Esophagus (tissue), 2 donors: ENCODE measurements around the gene CNTNAP1. TPM values are rescaled to one million over a fixed set of nuclear protein-coding genes. Genes with fewer than 3 reads are reported as not detected.
A peak's percentile ranks its signal among the peaks of the same experiment; 100 is the strongest.

Experiments used
- H3K27ac ChIP-seq, 2 donors: one replicate each; pipeline ENCODE4 v1.5.1; 2013; ENCODE audit warnings: low read depth in 2 of 2, mild to moderate bottlenecking in 2 of 2, inconsistent platforms in 1 of 2, low read length in 1 of 2, moderate library complexity in 1 of 2
- H3K27me3 ChIP-seq, 2 donors: one replicate each; pipeline ENCODE4 v1.6.1; 2013; ENCODE audit warnings: low read length in 2 of 2, control low read depth in 1 of 2, mild to moderate bottlenecking in 1 of 2; ENCODE audit not compliant: insufficient read depth in 2 of 2, control insufficient read depth in 1 of 2
- H3K36me3 ChIP-seq, 2 donors: one replicate each; pipeline ENCODE4 v1.6.1; 2013; ENCODE audit warnings: low read length in 1 of 2; ENCODE audit not compliant: control insufficient read depth in 2 of 2, insufficient read depth in 2 of 2
- H3K4me1 ChIP-seq, 2 donors: one replicate each; pipeline ENCODE4 v1.6.1; 2013; ENCODE audit warnings: low read length in 1 of 2; ENCODE audit not compliant: control insufficient read depth in 2 of 2, insufficient read depth in 2 of 2
- H3K4me3 ChIP-seq, 2 donors: one replicate each; pipeline ENCODE4 v1.5.1; 2013; ENCODE audit warnings: low read length in 2 of 2, mild to moderate bottlenecking in 2 of 2, low read depth in 1 of 2, moderate library complexity in 1 of 2
- H3K9me3 ChIP-seq, 2 donors: one replicate each; pipeline ENCODE4 v1.6.1; 2013; ENCODE audit warnings: mild to moderate bottlenecking in 2 of 2, low read depth in 1 of 2, low read length in 1 of 2, moderate library complexity in 1 of 2; ENCODE audit not compliant: control insufficient read depth in 2 of 2, insufficient read depth in 1 of 2
- WGBS, 2 donors: extraction: QIAGEN DNeasy Blood & Tissue Kit; methylation state at CpG; one replicate each; pipeline ENCODE4 v1.1.7; 2013; 5-methylcytosine and 5-hydroxymethylcytosine counted together
- polyA plus RNA-seq, 2 donors: library from polyadenylated mRNA; stranded (reverse); fragments of 200-250 nt; gene quantifications; one replicate each; pipeline ENCODE4 v1.2.3, GENCODE V29; 2013
- donor health status: healthy with polysubstance abuse.
- donor health status: Bipolar disorder and iron deficiency.

Gene CNTNAP1
- polyA plus RNA-seq, 2 donors = 1.3 to 1.5 TPM

GRCh38 chr17:42669977-42670788 is 12.1 kb upstream of the CNTNAP1 start:
- Histone ChIP-seq H3K27ac (peak overlapping the region; percentile 61 to 71), H3K36me3 (peaks cover 4 to 50% of the 10 kb centered on the region in 2 donors), H3K27me3 (no peaks in the 10 kb centered on the region), H3K4me3 (peak overlapping the region in 1 of 2 donors; percentile 25), H3K4me1 (peaks cover 12 to 41% of the 10 kb centered on the region in 2 donors), H3K9me3 (peaks cover 0 to 2% of the 10 kb centered on the region in 2 donors)
- 32 to 40% methylated on average over 71 to 87 of the region's 87 CpGs for WGBS, 2 donors

DNA sequence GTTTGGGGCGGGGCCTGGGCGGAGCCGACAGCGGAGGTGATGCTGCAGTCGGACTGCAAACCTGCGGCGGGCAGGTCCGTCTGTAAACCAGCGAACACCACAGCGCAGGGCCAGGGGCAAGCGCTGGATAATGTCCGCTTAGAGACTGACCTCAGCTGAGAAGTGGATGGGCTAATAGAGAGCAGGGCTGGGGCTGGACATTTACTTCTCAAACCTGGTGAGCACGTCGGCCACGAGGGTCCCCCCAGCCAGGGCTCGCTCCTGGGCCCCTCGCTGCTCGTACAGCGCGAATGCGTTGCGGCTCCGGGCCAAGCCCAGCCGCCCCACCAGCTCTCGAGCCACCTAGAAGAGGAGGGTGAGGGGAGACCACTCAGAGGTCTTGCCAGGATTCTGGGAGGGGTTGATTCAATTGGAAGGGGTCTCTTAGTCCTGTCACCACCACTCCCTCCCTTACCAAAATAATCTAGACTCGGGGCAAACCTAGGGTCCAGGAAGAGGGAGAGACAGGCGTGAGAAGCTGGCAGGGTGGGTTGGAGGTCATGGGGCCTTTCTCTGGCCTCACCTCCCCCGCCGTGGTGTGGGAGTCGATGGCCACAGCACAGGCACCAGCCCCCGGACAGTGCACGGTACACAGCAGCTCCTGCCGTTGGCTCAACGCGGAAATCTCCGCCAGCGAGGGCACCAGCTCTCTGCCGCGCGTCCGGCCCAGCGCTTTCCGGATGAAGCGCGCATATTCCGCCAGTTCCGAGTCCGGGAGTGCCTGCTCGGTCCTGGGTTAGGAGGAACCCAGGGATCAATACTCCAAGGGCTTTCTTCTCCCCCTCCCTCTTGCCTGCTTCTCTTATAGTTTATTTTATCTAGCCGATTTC is 11.3 kb upstream of the CNTNAP1 start:
- H3K27ac ChIP-seq = peak overlapping the region in 1 of 2 donors; percentile 45
- H3K4me1 ChIP-seq = peaks cover 12 to 41% of the 10 kb centered on the region in 2 donors
- no peak overlapping the region for H3K4me3 ChIP-seq
- no peaks in the 10 kb centered on the region for H3K27me3 ChIP-seq
- H3K9me3 ChIP-seq = peaks cover 0 to 2% of the 10 kb centered on the region in 2 donors
- 71 to 72% methylated on average over 50 of the region's 50 CpGs for WGBS, 2 donors
- H3K36me3 ChIP-seq = peaks cover 0 to 43% of the 10 kb centered on the region in 2 donors

- no peaks in the 10 kb centered on the region for H3K27me3 ChIP-seq
- 54 to 65% methylated on average over 28 of the region's 28 CpGs for WGBS, 2 donors
- H3K4me1 ChIP-seq = peaks cover 12 to 40% of the 10 kb centered on the region in 2 donors
- H3K27ac ChIP-seq = peak overlapping the region; percentile 97
- H3K9me3 ChIP-seq = peaks cover 0 to 2% of the 10 kb centered on the region in 2 donors
- peak overlapping the region in 1 of 2 donors; percentile 9 for H3K4me3 ChIP-seq
- H3K36me3 ChIP-seq = peaks cover 0 to 33% of the 10 kb centered on the region in 2 donors
These were observed 10.3 kb upstream of the CNTNAP1 start for GRCh38 chr17:42672038-42672437.

GRCh38 chr17:42673266-42673884 is 9.0 kb upstream of the CNTNAP1 start:
- Histone ChIP-seq H3K36me3 (peaks cover 0 to 29% of the 10 kb centered on the region in 2 donors), H3K4me3 (peak overlapping the region; percentile 2 to 96), H3K27me3 (no peaks in the 10 kb centered on the region), H3K27ac (peak overlapping the region; percentile 97), H3K4me1 (peaks cover 6 to 28% of the 10 kb centered on the region in 2 donors), H3K9me3 (peaks cover 0 to 2% of the 10 kb centered on the region in 2 donors)
- WGBS, 2 donors = 43 to 61% methylated on average over 22 to 30 of the region's 30 CpGs

GRCh38 chr17:42673885-42674754 is 8.2 kb upstream of the CNTNAP1 start:
- peaks cover 0 to 2% of the 10 kb centered on the region in 2 donors for H3K9me3 ChIP-seq
- peak overlapping the region; percentile 94 to 96 for H3K4me3 ChIP-seq
- peaks cover 0 to 29% of the 10 kb centered on the region in 2 donors for H3K36me3 ChIP-seq
- H3K4me1 ChIP-seq = peaks cover 6 to 28% of the 10 kb centered on the region in 2 donors
- 11% methylated on average over 32 of the region's 32 CpGs for WGBS, 2 donors
- H3K27ac ChIP-seq = peak overlapping the region; percentile 97
- no peaks in the 10 kb centered on the region for H3K27me3 ChIP-seq

GRCh38 chr17:42674755-42675347 is 7.5 kb upstream of the CNTNAP1 start:
- peaks cover 0 to 22% of the 10 kb centered on the region in 2 donors for H3K36me3 ChIP-seq
- no peaks in the 10 kb centered on the region for H3K27me3 ChIP-seq
- H3K27ac ChIP-seq = peak overlapping the region; percentile 97
- H3K9me3 ChIP-seq = peaks cover 0 to 2% of the 10 kb centered on the region in 2 donors
- H3K4me3 ChIP-seq = peak overlapping the region; percentile 94 to 96
- peaks cover 6 to 21% of the 10 kb centered on the region in 2 donors for H3K4me1 ChIP-seq
- WGBS, 2 donors = 17 to 21% methylated on average over 9 of the region's 9 CpGs

DNA sequence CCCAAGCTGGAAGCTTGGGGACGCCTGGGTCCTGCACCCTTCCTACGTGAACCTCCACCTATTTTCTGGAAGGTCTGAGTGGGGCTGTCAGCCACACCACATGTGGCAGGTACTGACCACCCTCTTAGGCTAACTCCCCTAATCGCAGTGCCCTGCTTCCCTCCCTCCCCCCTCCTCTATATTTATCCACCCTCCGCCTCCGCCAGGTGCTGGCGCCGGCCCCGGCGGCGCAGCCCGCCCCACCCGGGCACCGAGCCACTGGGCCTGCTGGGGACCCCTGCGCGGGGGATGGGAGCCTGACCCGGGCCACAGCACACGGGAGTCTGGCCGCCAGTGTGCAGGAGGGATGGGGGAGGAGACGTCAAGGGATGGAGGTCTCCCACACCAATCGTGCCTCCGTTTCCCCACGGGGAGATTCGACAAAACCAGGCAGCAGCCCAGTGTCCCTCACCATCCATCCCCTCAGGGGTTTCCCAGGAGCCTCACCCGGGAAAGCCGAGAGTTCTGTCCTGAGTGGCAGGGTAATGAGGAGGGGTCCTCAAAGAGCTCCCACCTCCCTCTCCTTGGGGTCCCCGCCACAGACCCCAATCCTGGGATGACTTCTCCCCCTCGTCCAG is 6.9 kb upstream of the CNTNAP1 start:
- Histone ChIP-seq H3K27me3 (no peaks in the 10 kb centered on the region), H3K27ac (peak overlapping the region; percentile 97), H3K36me3 (peaks cover 0 to 18% of the 10 kb centered on the region in 2 donors), H3K4me1 (peaks cover 6 to 22% of the 10 kb centered on the region in 2 donors), H3K4me3 (peak overlapping the region; percentile 94 to 96), H3K9me3 (peaks cover 0 to 2% of the 10 kb centered on the region in 2 donors)
- 1 to 2% methylated on average over 27 of the region's 27 CpGs for WGBS, 2 donors

DNA sequence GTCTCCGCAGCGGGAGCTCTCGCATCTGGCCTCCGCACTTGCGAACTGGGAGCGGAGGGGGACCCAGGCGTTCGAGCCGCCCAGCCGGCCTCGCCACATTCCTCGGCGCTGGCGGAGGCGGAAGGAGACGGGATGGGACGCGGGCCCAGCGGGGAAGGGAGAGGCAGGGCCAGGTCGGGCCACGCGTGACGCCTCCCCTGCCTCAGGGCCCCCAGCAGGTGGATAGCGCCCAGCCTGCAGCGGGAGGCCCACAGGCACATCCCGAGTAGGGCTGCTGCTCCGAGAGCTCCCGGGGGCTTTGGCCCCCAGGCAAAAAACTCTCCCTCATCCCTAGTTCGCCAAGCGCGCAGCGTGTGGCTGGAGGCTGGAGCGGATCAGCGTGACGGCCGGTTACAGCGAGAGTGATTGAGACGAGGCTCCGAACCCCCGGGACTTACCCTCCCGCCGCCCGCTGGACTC is 6.3 kb upstream of the CNTNAP1 start:
- 0% methylated on average over 41 to 43 of the region's 43 CpGs for WGBS, 2 donors
- no peaks in the 10 kb centered on the region for H3K27me3 ChIP-seq

More for the DNA sequence above, 6.3 kb upstream of the CNTNAP1 start:
- peak overlapping the region; percentile 97 for H3K27ac ChIP-seq
- H3K4me1 ChIP-seq = peaks cover 3 to 18% of the 10 kb centered on the region in 2 donors
- H3K4me3 ChIP-seq = peak overlapping the region; percentile 94 to 96
- peaks cover 0 to 2% of the 10 kb centered on the region in 2 donors for H3K9me3 ChIP-seq
- peaks cover 0 to 13% of the 10 kb centered on the region in 2 donors for H3K36me3 ChIP-seq
